CD1c-positive myeloid dendritic cell (primary cell): ENCODE results near the gene PTGDR2.

Source experiments
- DNase-seq: peaks from one replicate; pipeline ENCODE4 v3.0.0-alpha.2; 2016; ENCODE audit errors: extremely low spot score

PTGDR2 gene

DNA sequence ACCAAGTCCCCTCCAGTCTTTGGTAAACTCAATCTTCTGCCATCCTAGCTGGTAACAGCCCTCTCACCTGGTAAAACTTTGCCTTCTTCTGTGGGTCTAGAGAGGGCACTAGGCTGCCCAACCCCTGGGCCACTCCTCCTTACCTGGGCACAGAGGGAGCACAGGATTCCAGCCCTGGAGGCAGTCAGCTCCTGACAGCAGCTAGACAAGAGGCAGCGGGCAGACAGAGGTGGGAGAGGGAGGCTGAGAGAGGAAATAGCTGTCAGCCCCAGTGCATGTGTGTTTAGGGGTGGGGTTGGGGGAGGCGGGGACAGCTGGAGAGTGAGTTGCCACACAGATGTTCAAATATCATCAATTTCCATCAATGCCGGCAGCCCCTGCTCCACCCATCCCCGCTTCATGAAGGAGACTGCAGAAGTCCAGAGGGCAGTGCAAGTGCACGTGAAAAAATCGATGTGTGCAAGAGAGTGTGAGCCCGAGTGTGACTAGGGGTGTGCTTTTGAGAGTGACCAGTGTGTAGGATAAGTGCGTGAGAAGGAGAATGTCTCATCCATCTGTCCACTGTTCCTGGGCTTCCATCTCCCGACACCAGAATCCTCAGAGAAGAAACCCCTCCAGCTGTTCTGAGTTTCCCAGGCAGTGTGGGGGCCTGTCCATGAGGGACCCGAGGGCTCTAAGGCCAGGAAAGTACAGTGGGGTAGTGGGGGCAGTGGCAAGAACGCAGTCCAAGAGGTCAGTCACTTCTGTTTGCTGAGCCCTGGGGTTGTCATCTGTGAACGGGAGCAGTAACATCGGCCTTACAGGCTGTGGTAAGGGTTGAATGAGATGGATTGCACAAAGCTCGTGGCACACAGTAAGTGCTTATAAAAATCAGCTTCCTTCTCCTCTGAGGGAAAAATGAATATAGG is at the start of gene PTGDR2:
TSS of gene PTGDR2 (minus strand) at position 225 of the 908 bp plus-strand sequence. CDS start 2,228 bp downstream, outside the sequence.
- DNase-seq = no peak

DNA sequence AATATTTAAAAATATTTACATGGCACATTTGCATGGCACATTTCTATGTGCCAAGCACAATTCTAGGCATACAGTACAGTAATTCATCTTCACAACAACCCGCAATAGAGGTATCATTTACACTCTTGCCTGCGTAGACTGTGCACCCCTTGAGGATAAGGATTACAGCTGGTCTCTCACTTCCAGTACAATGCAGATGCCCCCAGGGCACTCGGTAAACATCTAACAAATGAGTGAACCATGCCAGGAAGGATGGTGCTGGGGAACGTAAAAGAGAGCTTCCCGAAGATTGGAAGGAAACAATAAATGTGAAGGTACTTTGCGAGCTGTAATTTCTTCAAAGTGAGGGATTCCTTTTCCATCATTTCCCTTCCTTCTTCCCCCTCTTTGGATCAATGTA is 49.3 kb upstream of the PTGDR2 start:
- no peak for DNase-seq

DNA sequence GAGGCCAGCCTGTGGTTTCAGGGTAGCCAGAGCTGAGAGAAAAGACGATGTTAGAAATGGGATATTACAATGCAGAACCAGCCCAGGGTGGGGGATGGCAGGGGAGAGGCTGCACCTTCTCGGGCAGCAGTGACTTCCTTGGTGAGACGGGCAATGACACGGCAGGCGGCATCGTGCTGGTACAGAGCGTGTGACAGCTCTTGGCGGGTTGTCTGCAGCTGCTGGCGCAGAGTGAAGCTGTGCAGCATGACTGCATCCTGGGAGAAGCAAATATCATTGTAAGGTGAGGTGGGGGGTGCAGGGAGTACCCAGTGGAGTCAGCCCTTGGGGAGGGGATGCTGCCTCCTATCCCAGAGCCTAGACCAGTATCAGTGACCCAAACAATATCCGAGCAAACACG is 46.9 kb upstream of the PTGDR2 start:
- no peak for DNase-seq

DNA sequence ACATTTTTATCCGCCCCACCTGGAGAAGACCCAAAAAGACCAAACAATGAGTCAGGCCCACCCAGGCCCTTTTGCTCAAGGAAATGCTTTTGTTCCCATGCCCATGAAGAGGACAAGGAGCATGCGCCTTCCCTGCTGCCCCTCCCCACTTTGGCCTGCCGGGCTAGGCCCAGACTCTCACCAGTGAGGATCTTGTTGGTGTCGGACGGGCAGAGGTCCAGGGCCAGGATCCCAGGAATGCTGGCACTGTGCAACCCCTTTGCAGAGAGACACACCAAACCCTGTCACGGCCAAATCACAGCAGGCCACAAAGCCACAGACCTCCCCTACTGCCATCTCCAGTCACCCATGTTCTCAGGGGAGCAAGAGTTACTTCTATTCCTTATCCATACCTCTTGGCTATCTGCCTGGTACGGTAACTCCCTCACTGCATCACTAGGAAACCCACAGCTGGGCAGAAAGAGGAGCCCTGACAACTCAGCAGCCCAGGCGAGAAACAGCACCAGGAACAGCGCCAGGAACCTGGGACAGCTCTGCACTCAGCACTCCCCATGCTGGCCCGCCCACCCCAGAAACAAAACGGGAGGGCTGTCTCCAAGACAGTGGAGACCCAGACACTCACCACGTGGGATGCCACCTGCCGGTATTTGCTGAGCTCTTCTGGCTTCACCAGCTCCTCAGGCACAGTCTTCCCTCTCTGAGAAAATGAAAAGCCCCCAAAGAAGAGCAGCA is 45.1 kb upstream of the PTGDR2 start:
- no peak for DNase-seq

DNA sequence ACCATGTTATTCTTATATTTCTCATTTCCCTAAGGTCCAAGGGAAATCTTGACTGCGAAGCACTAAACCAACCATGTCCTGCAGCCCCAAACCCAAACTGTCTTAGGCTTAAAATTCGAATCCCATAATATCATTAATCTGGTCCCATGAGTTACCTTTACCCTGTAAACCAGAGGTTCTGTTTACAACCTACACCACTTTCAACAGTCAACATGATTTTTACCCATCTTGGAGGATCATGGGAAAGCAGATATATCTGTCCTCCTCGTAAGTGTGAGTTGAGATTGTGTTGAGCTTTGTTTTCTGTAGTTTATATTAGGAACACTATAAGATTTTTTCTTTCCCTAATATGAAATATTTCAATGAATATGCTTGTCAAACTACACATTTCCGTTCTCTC is 44.2 kb upstream of the PTGDR2 start:
- DNase-seq = no peak

DNA sequence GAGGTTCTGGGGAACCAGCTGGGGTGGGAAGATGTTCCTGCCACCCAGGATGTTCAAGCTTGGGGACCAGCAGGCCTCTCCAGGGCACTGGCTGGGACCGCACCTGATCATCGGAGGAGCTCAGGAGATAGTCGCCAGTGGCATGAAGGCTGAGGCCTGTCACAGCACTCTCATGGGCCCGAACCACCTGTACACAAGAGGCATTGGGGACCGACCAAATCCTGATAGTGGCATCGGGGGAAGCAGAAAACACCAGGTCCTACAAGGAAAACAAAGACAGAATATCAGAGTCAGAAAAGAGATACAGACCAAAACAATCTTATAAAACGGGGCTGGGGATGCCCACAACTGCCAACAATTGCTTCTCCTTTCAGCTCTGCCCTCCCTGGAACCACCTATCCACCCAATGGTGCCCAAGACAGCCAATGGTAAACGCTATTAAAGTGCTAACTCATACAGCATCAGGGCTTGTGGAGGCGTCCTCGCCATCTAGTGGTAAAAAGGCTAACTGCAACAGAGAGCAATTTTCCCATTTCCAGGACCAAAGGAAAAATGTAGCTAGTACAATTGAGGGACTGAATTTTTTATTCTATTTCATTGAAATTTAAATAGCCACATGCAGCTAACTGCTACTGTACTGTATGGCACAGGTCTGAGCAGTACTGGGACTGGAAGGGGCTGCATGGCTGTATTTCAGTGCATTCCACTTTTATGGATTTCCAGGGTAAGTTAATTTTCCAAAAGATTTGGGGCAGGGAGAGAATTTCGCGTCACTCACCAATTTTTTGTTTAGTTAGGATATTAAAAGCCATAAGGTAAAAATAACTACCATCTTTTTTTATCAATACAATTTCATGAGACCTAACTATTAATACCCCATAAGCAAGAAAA is 43.5 kb upstream of the PTGDR2 start:
- peak; percentile 76 for DNase-seq

DNA sequence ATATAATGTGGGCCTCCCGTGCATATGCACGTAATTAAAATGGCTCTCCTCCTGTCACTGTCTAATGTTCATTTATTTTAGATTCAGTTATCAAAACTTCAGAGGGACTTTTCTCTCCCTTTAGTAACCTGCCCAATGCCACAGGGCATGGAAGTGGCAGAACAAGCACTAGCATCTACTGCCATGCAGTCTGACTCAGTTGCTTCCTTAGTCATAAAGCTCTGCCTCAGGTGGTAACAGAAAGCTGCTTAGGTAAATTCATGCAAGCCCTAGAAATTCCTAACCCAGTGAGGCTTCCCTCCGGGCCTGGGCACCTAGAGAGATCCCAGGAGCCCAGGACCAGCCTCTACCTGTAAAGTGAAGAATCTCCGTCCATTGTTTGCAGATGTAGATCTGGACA is 41.7 kb upstream of the PTGDR2 start:
- no peak for DNase-seq

DNA sequence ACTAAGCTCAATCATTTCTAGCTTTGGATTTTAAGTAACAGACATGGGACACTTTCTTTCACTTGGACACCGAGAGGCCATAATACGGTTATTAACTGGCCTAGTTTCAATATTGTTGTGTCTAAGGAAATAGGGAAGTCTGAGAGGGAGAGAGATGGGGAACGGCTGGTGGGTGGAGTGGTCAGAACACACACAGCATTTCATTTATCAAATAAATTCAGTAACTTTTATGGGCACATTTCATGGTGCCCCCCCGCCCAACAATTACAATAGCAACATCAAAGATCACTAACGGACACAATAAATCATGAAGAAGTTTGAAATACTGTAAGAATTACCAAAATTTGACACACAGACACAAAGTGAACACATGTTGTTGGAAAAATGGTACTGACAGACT is 39.9 kb upstream of the PTGDR2 start:
- peak; percentile 49 for DNase-seq

DNA sequence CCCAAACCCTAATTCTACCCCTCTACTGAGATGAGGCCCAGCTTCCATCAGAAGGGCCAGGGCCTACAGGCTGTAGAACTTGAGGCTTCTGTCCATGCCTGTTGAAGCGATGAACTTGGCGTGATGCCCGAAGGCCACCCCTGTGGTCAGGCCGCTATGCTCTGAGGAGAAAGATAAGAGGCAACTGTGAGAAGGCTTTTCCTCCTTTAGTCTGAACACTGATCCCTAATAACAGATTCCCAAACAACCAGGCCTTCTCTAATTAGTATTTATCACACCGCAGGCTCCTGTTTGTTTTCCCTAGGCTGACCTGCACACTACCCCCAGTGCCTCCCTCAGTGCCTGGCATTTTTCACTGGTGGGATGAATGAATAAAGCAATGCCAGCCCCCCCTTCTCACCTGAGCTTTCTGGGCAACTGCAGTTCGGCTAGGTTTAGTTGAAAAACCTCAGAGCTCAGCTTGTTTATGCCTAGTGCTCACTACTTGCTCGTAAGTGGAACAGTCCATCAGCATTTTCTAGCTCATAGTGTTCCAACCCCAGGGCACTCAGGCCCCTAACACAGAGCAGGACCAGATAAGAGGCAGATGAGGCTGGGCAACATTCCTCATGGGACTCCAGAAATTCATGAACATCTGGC is 35.5 kb upstream of the PTGDR2 start:
- no peak for DNase-seq

DNA sequence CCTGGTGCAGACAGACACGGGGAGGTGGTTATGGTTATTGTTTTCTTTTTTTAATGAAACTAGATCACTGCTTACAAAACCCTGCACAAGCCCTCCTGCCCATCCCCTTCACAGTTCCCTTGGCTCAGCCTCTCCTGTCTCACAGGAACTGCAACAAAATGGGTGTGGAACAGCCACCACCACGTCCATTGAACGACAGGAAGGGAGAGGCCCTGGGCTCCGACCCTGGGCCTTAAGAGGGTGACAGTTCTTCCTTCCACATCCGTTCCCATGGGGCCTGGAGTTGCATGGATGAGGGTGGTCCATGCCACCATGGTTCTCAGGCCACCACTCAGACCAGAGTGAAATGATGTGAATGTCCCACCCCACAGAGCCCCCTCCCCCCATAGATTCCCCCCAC is 34.9 kb upstream of the PTGDR2 start:
- DNase-seq = no peak

DNA sequence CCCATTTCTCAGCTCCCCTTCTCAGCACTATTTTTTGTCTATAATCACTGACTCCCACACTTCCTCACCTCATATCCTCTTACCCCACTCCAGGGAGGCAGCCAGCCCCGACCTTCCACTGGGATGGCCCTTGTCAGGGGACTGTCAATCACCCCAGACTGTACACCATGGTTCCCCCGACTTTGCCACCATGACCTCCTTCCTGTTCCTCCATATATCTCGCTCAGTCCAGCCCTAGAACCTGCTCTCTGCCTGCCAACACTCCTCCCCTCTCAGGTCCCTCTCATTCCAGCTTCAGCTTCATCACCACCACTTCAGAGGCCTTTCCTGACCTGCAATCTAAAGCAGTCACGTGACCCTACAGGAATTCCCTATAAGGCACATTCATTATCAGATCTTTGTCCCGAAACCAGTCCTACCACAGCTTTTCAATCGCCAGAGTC is 34.1 kb upstream of the PTGDR2 start:
- DNase-seq = no peak

DNA sequence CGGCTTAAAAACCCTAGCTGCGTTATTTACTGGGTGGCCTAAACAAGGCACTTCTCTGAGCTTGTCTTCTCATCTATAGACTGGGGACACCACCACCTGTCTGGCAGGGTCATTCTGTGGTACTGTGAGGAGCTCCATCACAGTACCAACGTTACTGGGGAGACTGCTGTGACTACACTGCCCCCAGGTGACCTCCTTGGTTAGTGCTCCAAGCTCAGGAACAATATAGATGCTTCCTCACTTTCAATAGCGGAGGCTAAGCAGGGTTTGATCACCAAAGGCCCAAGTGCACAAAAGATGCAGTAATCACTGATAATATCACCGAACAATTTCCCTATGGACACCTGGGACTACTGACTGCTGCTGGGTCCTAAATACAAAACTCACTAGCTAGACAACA is 31.8 kb upstream of the PTGDR2 start:
- peak; percentile 47 for DNase-seq

DNA sequence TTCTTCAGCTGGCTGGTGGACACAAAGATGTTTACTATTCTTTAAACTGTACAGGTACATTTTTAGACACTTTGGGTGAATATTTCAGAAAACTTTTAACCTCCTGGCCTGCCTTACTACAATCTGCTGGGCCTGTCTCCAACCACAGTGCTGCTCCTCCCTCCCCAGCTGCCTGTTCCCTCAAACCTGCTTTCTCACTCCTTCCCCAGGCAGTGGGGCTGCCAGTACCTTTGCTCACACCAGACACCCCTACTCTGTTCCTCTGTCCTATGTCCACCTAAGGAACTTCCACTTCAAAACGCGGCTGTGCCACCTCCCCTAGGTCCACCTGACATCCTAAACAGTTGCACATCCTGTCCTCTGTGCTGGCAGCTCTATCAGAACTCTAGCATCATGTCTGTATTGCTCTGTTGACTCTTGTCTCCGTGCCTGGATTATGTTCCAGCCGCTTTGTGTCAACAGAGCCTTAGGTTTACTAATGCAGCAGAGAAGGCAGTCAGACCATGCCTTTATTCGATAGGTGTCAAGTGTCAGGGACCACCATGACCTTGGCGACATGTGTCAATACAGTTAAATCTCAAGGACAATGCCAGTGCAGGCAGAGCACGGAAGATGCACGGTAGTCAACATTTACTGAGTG is 25.0 kb upstream of the PTGDR2 start:
- no peak for DNase-seq

DNA sequence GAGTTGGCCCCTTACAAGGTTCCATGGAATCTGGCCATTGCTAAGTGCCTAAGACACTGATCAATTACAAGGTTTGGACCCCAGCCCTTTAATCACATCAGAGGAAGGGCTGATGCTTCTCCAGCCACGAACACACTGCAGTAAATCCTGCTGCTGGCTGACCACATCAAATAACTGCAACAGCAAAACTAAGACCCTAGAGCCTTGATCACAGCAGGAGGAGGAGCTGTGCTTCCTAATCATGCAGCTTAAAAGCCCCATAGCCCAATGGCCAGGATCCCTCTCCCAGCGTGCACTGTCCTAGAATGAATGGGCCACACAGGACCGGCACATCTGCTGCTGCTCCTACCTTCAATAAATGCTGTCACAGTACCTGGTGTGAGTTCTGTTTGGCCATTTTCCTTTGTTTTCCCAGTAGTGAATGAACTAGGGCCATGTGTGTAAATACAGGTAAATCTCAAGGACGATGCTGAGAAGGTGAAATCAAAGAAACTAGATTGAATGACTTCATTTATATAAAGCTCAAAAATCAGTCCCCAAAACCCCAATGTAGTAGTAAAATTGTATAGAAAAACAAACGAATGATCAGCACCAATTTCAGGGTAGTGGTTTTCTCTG is 24.3 kb upstream of the PTGDR2 start:
- no peak for DNase-seq

DNA sequence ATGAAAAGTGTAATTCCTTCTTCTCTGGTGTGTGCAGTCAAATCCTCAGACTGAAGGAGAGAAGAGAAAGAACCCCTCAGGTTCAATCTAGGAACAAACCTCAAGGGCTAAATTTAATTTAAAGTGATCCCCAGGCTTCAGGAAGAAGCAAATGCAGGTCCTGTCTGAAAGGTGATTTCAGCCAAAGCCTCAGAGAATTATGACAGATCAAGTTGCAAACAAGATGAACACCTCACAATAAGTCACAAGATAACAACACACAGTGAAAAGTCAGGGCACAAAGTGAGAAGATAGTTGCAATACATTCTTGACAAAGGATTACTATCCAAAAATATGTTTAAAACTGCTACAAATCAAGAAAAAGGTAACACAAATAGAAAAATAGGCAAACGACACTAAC is 23.4 kb upstream of the PTGDR2 start:
- DNase-seq = no peak

DNA sequence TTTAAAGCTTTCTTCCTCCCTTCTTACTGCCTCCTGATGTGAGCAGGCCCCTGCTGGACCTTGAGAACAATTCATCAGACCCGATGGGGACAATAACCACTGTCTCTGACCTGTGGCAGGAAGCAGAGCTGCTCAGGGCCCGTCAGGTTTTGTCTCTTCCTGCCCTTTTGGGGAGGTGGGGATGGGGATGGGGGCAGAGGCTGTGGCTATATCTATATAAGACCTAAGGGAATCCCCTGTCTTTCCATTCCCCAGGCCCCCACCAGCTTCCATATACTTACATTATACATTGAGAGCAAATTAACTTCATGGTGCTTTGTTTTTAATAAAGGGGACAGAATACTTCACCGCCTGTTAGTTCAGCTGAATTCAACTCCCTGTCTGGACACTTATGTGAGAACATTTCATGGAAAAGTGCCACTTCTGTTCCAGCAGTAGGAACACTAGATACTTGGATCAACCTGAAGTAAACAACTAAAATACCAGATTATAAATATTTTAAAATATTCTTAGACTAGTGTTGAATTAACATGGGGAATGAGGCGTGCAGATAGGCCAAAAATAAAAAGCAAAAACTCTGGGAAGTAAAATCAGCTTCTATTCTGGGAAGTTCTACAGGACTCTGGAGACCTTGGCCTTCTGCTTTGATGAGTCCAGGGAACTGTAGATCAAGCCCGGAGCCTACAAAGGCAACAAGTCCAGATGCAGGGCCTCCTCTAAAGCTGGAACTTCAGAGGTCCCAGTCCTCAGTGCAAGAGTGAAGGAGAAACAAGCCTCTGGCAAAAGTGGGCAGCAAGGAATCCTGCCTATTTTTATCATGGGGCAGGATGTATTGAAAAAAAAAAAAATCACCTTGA is 22.7 kb upstream of the PTGDR2 start:
- DNase-seq = no peak

DNA sequence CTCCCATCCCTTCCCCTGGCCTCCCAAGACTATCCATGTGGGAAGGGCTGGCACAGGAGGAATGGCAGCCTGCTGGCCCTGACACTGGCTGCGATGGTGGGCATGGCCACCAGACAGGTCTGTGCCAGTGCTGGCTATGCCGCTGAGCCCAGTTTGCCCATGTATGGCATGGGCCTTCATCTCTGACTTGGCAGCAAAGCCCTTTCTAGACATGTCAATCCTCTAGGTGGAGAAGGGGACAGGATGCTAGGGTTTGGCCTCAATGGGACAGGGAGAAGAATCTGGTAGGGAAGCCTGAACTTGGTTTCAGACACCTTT is 20.4 kb upstream of the PTGDR2 start:
- DNase-seq = no peak

DNA sequence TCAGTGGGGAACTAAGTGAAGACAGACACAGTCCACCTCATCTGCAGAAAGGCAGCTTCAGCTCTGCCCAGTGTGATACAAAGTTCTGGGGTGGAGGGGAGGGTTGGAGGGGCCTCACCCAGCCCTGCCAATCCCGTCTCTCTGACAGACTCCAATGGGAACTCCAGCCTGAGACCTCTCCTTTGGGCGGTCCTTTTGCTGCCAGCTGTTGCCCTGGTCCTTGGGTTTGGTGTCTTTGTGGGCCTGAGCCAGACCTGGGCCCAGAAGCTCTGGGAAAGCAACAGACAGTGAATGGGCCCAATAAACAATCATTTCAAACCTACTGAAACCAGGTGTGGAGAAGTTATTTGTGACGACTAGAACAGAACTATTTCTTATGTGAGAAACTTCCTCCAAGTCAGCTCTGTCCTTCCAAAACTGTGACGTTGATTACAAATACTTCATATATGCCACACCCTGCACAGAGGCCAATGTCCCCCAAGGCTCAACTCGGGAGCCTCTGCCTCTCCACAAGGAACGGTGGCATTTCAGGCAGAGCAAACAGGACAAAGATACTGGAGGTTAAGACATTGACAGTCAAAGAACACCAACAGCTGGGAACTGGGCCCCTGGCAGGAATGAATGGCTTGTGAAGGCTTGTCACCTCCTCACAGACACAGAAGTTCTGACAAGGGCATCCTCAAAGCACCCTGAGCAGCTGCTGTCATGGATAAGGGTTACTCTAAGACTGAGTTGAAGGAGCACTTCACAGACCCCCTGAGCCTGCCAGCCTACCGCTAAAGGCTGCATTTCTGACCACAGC is 19.8 kb upstream of the PTGDR2 start:
- DNase-seq = no peak
